GM12874 (cell line): ENCODE results near the gene TGFBR2.

Experiments
- CTCF ChIP-seq: IDR thresholded peaks from 2 replicates; pipeline ENCODE4 v1.5.1; 2011; ENCODE audit warnings: low read depth, mild to moderate bottlenecking, control low read depth, low read length, moderate library complexity; ENCODE audit not compliant: insufficient read depth

Gene TGFBR2

DNA sequence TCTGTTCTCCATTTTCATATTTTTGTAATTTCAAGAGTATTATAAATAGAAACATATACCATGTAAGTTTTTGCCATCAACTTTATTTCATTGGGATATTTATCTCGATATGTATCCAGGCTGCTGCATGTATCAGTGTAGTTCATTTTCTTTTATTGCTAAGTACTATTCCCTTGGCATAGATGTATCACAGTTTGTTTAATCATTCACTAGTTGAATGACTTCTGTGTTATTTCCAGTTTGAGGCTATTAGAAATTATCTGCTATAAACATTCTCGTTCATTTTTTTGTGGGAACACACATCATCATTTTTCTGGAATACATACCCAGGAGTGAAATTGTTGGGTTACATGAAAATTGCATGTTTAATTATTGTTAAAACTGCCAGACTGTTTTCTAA is 18.5 kb upstream of the TGFBR2 start:
- TF ChIP-seq CTCF = no peak

DNA sequence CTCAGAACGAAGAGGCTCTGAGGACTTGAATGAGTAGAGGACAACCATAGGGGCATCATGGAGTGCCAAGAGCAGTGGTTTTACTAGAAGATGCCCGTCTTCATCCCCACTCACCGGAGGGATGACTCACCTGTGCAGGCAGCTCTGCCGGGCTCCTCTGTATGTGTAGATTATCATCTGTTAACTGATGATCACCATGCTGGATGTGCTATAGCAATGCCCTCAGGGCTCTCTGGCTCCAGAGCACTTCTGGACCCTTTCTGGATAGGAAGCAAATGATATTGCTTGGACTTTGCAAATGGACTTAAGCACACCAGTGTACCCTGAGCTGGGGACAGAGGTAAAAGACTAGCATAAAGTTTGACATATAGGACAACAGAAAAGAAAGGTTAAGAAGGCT is 10.2 kb upstream of the TGFBR2 start:
- TF ChIP-seq CTCF = no peak

- TF ChIP-seq CTCF = no peak
Measured at GRCh38 chr3:30597131-30597768, 9.2 kb upstream of the TGFBR2 start.

DNA sequence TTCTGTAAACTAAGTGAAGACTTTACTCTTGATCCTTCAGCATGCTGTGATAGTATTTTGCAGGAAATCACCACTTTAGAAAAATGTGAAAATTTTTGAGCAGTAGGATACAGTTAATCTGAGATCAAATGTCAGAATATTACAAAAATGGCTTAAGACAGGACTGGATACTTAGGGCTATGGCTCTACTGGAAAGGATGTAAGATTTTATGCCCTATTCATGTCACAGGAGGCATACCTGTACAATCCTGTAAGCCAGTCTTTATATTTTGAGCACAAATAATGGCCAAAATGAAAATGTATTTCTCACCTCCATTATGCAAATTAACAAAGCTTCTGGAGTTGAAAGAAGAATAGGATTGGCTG is 8.6 kb upstream of the TGFBR2 start:
- TF ChIP-seq CTCF = no peak

- no peak for TF ChIP-seq CTCF
Measured at GRCh38 chr3:30598668-30599545, 7.5 kb upstream of the TGFBR2 start.

- TF ChIP-seq CTCF = no peak
Measured at GRCh38 chr3:30600572-30600971, 5.8 kb upstream of the TGFBR2 start.

DNA sequence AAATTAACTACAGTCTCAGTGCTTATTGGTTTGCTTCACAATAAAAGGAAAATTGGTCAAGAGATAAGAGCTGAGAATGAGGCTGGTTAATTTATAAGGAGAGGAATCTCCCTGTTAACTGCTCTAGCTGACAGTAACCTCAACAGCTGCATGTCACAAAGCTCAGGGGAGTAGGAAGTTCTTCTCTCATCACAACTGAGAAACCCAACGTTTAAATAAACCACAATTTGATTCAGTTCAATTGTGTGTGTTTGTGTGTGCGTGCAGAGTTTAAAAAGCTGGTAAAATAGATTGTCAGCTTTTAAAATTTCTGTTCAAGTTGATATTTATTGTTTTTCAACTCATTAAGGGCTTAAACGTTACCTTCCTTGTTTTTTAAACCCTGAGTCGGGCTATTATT is 3.5 kb upstream of the TGFBR2 start:
- TF ChIP-seq CTCF = no peak
